Vagina (tissue), 2 donors: ENCODE results near the gene C20orf144.

Experiments used
- CTCF ChIP-seq, 3 experiments: fragments of 450-650 bp in 2 of 3; fragments of 200-600 bp in 1 of 3; sonication (generic) in 1 of 3; IDR thresholded peaks; one replicate each; pipeline ENCODE4 v1.5.1; 2017 to 2019; ENCODE audit warnings: antibody characterized with exemption in 3 of 3, mild to moderate bottlenecking in 2 of 3, moderate library complexity in 2 of 3
- POLR2AphosphoS5 ChIP-seq, 2 donors: sonication (generic); formaldehyde crosslinking; IDR thresholded peaks; one replicate each; pipeline ENCODE4 v1.9.0; 2017; ENCODE audit warnings: antibody characterized with exemption in 2 of 2, mild to moderate bottlenecking in 2 of 2, low read depth in 1 of 2; ENCODE audit not compliant: insufficient read depth in 1 of 2

DNA sequence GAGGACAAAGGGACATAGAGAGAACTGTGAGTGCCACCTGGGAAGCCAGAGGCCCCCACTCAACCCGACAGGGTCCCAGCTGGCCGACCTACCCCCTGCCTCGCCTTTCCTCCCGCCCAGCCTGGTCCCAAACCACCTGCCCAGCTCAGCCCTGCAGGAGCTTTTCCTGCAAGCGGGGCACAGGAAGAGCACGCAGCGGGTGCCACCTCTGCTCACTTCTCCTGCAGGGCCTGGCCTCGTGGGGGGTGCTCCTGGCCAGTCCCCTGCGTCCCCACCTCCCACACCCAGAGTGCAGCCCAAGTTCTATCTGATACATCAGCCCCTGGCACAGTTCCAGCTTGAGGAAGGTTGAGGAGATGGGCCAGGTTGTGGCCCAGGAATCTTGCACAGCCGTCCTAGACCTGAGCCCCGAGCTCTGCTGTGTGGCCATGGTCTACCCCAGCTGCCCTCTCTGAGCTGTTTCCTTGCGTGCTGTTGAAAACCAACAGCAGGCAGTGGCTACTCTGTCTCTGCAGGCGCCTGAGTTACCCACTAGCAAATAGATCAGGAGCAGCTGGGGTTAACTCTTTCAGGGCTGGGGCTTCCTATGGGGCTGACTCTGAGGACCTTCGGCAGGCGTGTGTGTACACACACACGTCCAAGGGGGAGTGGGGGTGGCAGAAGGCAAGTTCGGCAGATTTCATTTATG, 10.4 kb downstream of the C20orf144 start:
- no peak for TF ChIP-seq CTCF (IDR thresholded peaks at IDR 0.05)
- no peak for TF ChIP-seq POLR2AphosphoS5 (IDR thresholded peaks at IDR 0.05; ENCODE audit: insufficient read depth in 1 of 2, low read depth in 1 of 2)
